HG02981 (cell line): Measurements from ENCODE around the gene GOLGA6A.

Source experiments
- ATAC-seq: cut with Tn5 transposase; IDR thresholded peaks from one replicate; pipeline ENCODE4 v1.9.1; 2021; ENCODE audit warnings: mild to moderate bottlenecking, moderate library complexity; ENCODE audit not compliant: unreplicated experiment

Gene GOLGA6A

GRCh38 chr15:74037171-74038117 is 44.9 kb downstream of the GOLGA6A start:
- no peak for ATAC-seq

- no peak for ATAC-seq
Observed at GRCh38 chr15:74036271-74037170, 45.8 kb downstream of the GOLGA6A start.

GRCh38 chr15:74035121-74036017 is 47.0 kb downstream of the GOLGA6A start:
- ATAC-seq: no peak

- ATAC-seq: no peak
Observed at GRCh38 chr15:74034206-74034755, 48.1 kb downstream of the GOLGA6A start.

- ATAC-seq: no peak
Observed at GRCh38 chr15:74032606-74033561, 49.5 kb downstream of the GOLGA6A start.

- ATAC-seq: no peak
Observed at GRCh38 chr15:74032046-74032445, 50.3 kb downstream of the GOLGA6A start.

GRCh38 chr15:74028646-74029045 is 53.7 kb downstream of the GOLGA6A start:
- ATAC-seq: no peak

GRCh38 chr15:74027688-74028087 is 54.7 kb downstream of the GOLGA6A start:
- ATAC-seq: no peak

GRCh38 chr15:74025436-74025835 is 56.9 kb downstream of the GOLGA6A start:
- ATAC-seq: no peak

- no peak for ATAC-seq
Observed at GRCh38 chr15:74024687-74025086, 57.7 kb downstream of the GOLGA6A start.

- no peak for ATAC-seq
Observed at GRCh38 chr15:74022706-74023470, 59.5 kb downstream of the GOLGA6A start.
